SK-N-SH (cell line): ENCODE results near the gene HDLBP. TPM values are rescaled to one million over a fixed set of nuclear protein-coding genes. Genes with fewer than 3 reads are reported as not detected.

Experiments used
- CTCF ChIA-PET: fragments of 300-600, 350-600 bp; formaldehyde crosslinking; extraction: SDS; loops from one replicate; lab custom pipeline; 2021; lab: Yijun Ruan, JAX
- POLR2A ChIA-PET: fragments of 350-600 bp; sonication (Branson Sonifier 250); formaldehyde crosslinking; extraction: SDS; loops from one replicate; lab custom pipeline; 2020; ENCODE audit warnings: antibody characterized with exemption, inconsistent platforms; lab: Yijun Ruan, JAX
- DNase-seq: peaks from one replicate; pipeline ENCODE4 v3.0.0; 2012
- H2AFZ ChIP-seq: fragments of 200-600 bp; sonication (generic); 2 replicates; pipeline ENCODE4 v1.8.1; 2016; ENCODE audit warnings: antibody characterized with exemption, mild to moderate bottlenecking, low read depth
- H3F3A ChIP-seq: fragments of 200-600 bp; sonication (generic); replicated peaks from 2 replicates; pipeline ENCODE3; 2016; ENCODE audit warnings: antibody characterized with exemption, mild to moderate bottlenecking; ENCODE audit not compliant: insufficient read depth
- H3K27ac ChIP-seq, 2 experiments: fragments of 200-500 bp in 1 of 2; fragments of 200-600 bp in 1 of 2; sonication (Bioruptor generic) in 1 of 2; sonication (generic), shearing (Covaris generic) in 1 of 2; 2 replicates each; pipeline versions ENCODE4 v1.5.1 to v1.6.1; 2014 to 2016; ENCODE audit warnings: low read depth in 2 of 2, inconsistent platforms in 1 of 2, low read length in 1 of 2, mild to moderate bottlenecking in 1 of 2, mixed read lengths in 1 of 2
- H3K27me3 ChIP-seq: fragments of 200-600 bp; sonication (generic), shearing (Covaris generic); 2 replicates; pipeline ENCODE4 v1.6.1; 2016; ENCODE audit warnings: mixed run types; ENCODE audit not compliant: insufficient read depth
- H3K36me3 ChIP-seq, 2 experiments: fragments of 200-500 bp in 1 of 2; fragments of 200-600 bp in 1 of 2; sonication (Bioruptor generic) in 1 of 2; sonication (generic) in 1 of 2; replicated peaks in 1 of 2; 2 replicates each; pipeline versions ENCODE3 to v1.5.1; 2014 to 2016; ENCODE audit warnings: low read length in 1 of 2, mild to moderate bottlenecking in 1 of 2; ENCODE audit not compliant: insufficient read depth in 2 of 2, control insufficient read depth in 1 of 2
- H3K4me1 ChIP-seq, 2 experiments: fragments of 200-500 bp in 1 of 2; fragments of 200-600 bp in 1 of 2; sonication (Bioruptor generic) in 1 of 2; sonication (generic), shearing (Covaris generic) in 1 of 2; 2 replicates each; pipeline versions ENCODE4 v1.5.1 to v1.6.1; 2014 to 2016; ENCODE audit warnings: low read depth in 1 of 2, low read length in 1 of 2, mixed run types in 1 of 2; ENCODE audit not compliant: insufficient read depth in 2 of 2, control insufficient read depth in 1 of 2
- H3K4me2 ChIP-seq: fragments of 200-600 bp; sonication (generic), shearing (Covaris generic); 2 replicates; pipeline ENCODE4 v1.6.1; 2017; ENCODE audit warnings: mixed run types
- H3K4me3 ChIP-seq, 2 experiments: fragments of 200-500 bp in 1 of 2; fragments of 200-600 bp in 1 of 2; sonication (Bioruptor generic) in 1 of 2; sonication (generic), shearing (Covaris generic) in 1 of 2; 2 replicates each; pipeline versions ENCODE4 v1.5.1 to v1.8.1; 2014 to 2016; ENCODE audit warnings: low read depth in 2 of 2, inconsistent platforms in 1 of 2, low read length in 1 of 2, mild to moderate bottlenecking in 1 of 2, mixed read lengths in 1 of 2, moderate library complexity in 1 of 2
- H3K79me2 ChIP-seq: fragments of 200-600 bp; sonication (generic); 2 replicates; pipeline ENCODE4 v1.8.1; 2017; ENCODE audit warnings: mild to moderate bottlenecking; ENCODE audit not compliant: insufficient read depth
- H3K9ac ChIP-seq: fragments of 200-600 bp; sonication (generic); 2 replicates; pipeline ENCODE4 v1.6.1; 2017; ENCODE audit warnings: mixed run types
- H3K9me2 ChIP-seq: fragments of 200-600 bp; sonication (generic); 2 replicates; pipeline ENCODE4 v1.6.1; 2017; ENCODE audit warnings: mixed run types
- H3K9me3 ChIP-seq: fragments of 200-600 bp; sonication (generic); 2 replicates; pipeline ENCODE4 v1.6.1; 2017; ENCODE audit warnings: mixed run types, mild to moderate bottlenecking, moderate library complexity
- H4K20me1 ChIP-seq: fragments of 200-600 bp; sonication (generic); 2 replicates; pipeline ENCODE4 v1.6.1; 2017; ENCODE audit warnings: mild to moderate bottlenecking, mixed run types; ENCODE audit not compliant: insufficient read depth
- CTCF ChIP-seq: fragments of 200-600 bp; sonication (generic); IDR thresholded peaks from 2 replicates; pipeline ENCODE4 v1.6.1; 2017; ENCODE audit warnings: antibody characterized with exemption, mild to moderate bottlenecking, moderate library complexity
- ELF1 ChIP-seq: IDR thresholded peaks from 2 replicates; pipeline ENCODE4 v1.4.0; 2012
- EZH2phosphoT487 ChIP-seq: fragments of 200-600 bp; sonication (generic); IDR thresholded peaks from 2 replicates; pipeline ENCODE4 v1.6.1; 2017; ENCODE audit warnings: low read depth, mixed run types, mild to moderate bottlenecking, antibody characterized with exemption, moderate library complexity, borderline replicate concordance
- FOSL2 ChIP-seq: IDR thresholded peaks from 2 replicates; pipeline ENCODE4 v1.4.0; 2012; ENCODE audit warnings: low read depth, mild to moderate bottlenecking, moderate library complexity, borderline replicate concordance
- FOXJ3 ChIP-seq: sonication (generic); formaldehyde crosslinking; IDR thresholded peaks from 2 replicates; pipeline ENCODE4 v1.5.1; 2020; ENCODE audit warnings: mild to moderate bottlenecking, missing genetic modification reagents
- GABPA ChIP-seq: IDR thresholded peaks from 2 replicates; pipeline ENCODE4 v1.4.0; 2012; ENCODE audit warnings: low read depth, mild to moderate bottlenecking
- MXI1 ChIP-seq: IDR thresholded peaks from 2 replicates; pipeline ENCODE4 v1.6.1; 2012; ENCODE audit warnings: mild to moderate bottlenecking, low read depth, low read length, improper control_type of control experiment
- POLR2AphosphoS5 ChIP-seq: IDR thresholded peaks from 2 replicates; pipeline ENCODE4 v1.6.1; 2012; ENCODE audit warnings: low read depth, low read length
- REST ChIP-seq: IDR thresholded peaks from 2 replicates; pipeline ENCODE4 v1.6.1; 2012; ENCODE audit warnings: mild to moderate bottlenecking, low read depth, low read length, moderate library complexity
- RFX5 ChIP-seq: IDR thresholded peaks from 2 replicates; pipeline ENCODE4 v1.6.1; 2012; ENCODE audit warnings: mild to moderate bottlenecking, improper control_type of control experiment, low read length
- SIN3A ChIP-seq: IDR thresholded peaks from 2 replicates; pipeline ENCODE4 v1.6.1; 2012; ENCODE audit warnings: low read depth, mild to moderate bottlenecking, low read length, moderate library complexity, borderline replicate concordance
- SMC3 ChIP-seq: IDR thresholded peaks from 2 replicates; pipeline ENCODE4 v1.6.1; 2012; ENCODE audit warnings: low read depth, low read length, improper control_type of control experiment
- TCF12 ChIP-seq: IDR thresholded peaks from 2 replicates; pipeline ENCODE4 v1.4.0; 2012
- USF2 ChIP-seq: fragments of 150-350 bp; IDR thresholded peaks from 2 replicates; pipeline ENCODE4 v1.6.1; 2017; ENCODE audit warnings: antibody characterized with exemption, low read length, low read depth, borderline replicate concordance
- YY1 ChIP-seq: IDR thresholded peaks from 2 replicates; pipeline ENCODE4 v1.4.0; 2012; ENCODE audit warnings: low read depth, mild to moderate bottlenecking
- WGBS: methylation state at CpG from one replicate; pipeline ENCODE4 v1.1.6; 2017; ENCODE audit warnings: low lambda C conversion rate; 5-methylcytosine and 5-hydroxymethylcytosine counted together
- polyA plus RNA-seq, 3 experiments: library from polyadenylated mRNA; depleted of rRNA; stranded (reverse); fragments of >200 nt; gene quantifications; 2 replicates each; pipeline ENCODE4 v1.2.3, GENCODE V29; 2012
- TF ChIP-seq, protein P1 (sequence below): IDR thresholded peaks from 2 replicates; pipeline ENCODE4 v1.4.0; 2012; ENCODE audit warnings: low read depth, borderline replicate concordance
- TF ChIP-seq, protein P2 (sequence below): IDR thresholded peaks from 2 replicates; pipeline ENCODE4; 2012
- TF ChIP-seq, protein P3 (sequence below): fragments of 150-350 bp; IDR thresholded peaks from 2 replicates; pipeline ENCODE4 v1.6.1; 2016; ENCODE audit warnings: mild to moderate bottlenecking, low read depth, low read length

Gene HDLBP
- polyA plus RNA-seq, 1 of the 3 experiments (the other 2 are of a cell fraction) = 263 TPM

DNA sequence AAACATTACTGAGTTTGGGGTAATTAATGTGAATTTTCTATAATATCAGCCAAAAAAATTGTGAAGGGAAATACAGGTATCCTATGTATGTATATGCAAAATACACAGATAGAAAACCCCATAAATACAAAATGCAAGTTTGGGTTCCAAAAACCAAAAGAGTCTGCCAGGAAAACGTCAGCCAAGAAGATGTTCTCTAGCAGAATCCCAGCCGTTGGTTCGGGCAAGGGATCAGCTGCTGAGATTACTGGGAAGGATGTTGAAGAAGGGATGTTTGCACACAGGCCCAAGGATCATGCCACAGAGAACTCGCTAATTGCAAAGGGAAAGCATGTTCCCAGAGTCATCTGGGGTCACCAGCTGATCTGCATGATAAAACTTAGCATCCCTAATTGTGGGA, 136.5 kb downstream of the HDLBP start:
- H3K27ac ChIP-seq = no peak overlapping the region
- H3K36me3 ChIP-seq = peaks cover 5 to 6% of the 10 kb centered on the region in 2 experiments
- H3F3A ChIP-seq = no peaks in the 10 kb centered on the region

More for the DNA sequence above, 136.5 kb downstream of the HDLBP start:
- H3K4me2 ChIP-seq = no peak overlapping the region
- H4K20me1 ChIP-seq = no peaks in the 10 kb centered on the region
- H3K9ac ChIP-seq = no peak overlapping the region
- no peaks in the 10 kb centered on the region for H3K79me2 ChIP-seq
- no peak for DNase-seq
- peaks cover 0 to 5% of the 10 kb centered on the region in 2 experiments; a peak in 1 of 4 replicates for H3K4me1 ChIP-seq
- no peaks in the 10 kb centered on the region for H3K9me2 ChIP-seq
- no peak overlapping the region for H3K4me3 ChIP-seq
- CTCF ChIA-PET = interaction anchor here (1.2 to 1.3 kb wide), 2 partner anchors 47 to 339 kb away, joined by 3 read pairs; no protein-coding TSS in a partner anchor
- H3K9me3 ChIP-seq = no peaks in the 10 kb centered on the region
- POLR2A ChIA-PET = interaction anchor here (0.6 kb wide), 1 partner anchor 288 kb away, joined by 3 read pairs; no protein-coding TSS in a partner anchor
- 78% methylated on average over 4 of the region's 4 CpGs for WGBS
- TF ChIP-seq, protein P1, sequence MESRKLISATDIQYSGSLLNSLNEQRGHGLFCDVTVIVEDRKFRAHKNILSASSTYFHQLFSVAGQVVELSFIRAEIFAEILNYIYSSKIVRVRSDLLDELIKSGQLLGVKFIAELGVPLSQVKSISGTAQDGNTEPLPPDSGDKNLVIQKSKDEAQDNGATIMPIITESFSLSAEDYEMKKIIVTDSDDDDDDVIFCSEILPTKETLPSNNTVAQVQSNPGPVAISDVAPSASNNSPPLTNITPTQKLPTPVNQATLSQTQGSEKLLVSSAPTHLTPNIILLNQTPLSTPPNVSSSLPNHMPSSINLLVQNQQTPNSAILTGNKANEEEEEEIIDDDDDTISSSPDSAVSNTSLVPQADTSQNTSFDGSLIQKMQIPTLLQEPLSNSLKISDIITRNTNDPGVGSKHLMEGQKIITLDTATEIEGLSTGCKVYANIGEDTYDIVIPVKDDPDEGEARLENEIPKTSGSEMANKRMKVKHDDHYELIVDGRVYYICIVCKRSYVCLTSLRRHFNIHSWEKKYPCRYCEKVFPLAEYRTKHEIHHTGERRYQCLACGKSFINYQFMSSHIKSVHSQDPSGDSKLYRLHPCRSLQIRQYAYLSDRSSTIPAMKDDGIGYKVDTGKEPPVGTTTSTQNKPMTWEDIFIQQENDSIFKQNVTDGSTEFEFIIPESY = no peak
- TF ChIP-seq MXI1 (no peak), EZH2phosphoT487 (no peak), TCF12 (no peak), FOXJ3 (no peak), RFX5 (no peak), POLR2AphosphoS5 (no peak), ELF1 (no peak), YY1 (no peak), GABPA (no peak), REST (no peak), USF2 (no peak), SMC3 (no peak), SIN3A (no peak), FOSL2 (no peak), CTCF (no peak)
- TF ChIP-seq, protein P2, sequence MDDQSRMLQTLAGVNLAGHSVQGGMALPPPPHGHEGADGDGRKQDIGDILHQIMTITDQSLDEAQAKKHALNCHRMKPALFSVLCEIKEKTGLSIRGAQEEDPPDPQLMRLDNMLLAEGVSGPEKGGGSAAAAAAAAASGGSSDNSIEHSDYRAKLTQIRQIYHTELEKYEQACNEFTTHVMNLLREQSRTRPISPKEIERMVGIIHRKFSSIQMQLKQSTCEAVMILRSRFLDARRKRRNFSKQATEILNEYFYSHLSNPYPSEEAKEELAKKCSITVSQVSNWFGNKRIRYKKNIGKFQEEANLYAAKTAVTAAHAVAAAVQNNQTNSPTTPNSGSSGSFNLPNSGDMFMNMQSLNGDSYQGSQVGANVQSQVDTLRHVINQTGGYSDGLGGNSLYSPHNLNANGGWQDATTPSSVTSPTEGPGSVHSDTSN = no peak
- TF ChIP-seq, protein P3, sequence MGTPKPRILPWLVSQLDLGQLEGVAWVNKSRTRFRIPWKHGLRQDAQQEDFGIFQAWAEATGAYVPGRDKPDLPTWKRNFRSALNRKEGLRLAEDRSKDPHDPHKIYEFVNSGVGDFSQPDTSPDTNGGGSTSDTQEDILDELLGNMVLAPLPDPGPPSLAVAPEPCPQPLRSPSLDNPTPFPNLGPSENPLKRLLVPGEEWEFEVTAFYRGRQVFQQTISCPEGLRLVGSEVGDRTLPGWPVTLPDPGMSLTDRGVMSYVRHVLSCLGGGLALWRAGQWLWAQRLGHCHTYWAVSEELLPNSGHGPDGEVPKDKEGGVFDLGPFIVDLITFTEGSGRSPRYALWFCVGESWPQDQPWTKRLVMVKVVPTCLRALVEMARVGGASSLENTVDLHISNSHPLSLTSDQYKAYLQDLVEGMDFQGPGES = no peak
- H2AFZ ChIP-seq = no peak overlapping the region
- H3K27me3 ChIP-seq = no peaks in the 10 kb centered on the region
